ENCODE results near the gene SFMBT1.
"Not testable (repeated sequence)": the region's sequence is repeated elsewhere in the genome, so short reads cannot be mapped to it uniquely, and the experiment has no call there.

Gene SFMBT1

DNA sequence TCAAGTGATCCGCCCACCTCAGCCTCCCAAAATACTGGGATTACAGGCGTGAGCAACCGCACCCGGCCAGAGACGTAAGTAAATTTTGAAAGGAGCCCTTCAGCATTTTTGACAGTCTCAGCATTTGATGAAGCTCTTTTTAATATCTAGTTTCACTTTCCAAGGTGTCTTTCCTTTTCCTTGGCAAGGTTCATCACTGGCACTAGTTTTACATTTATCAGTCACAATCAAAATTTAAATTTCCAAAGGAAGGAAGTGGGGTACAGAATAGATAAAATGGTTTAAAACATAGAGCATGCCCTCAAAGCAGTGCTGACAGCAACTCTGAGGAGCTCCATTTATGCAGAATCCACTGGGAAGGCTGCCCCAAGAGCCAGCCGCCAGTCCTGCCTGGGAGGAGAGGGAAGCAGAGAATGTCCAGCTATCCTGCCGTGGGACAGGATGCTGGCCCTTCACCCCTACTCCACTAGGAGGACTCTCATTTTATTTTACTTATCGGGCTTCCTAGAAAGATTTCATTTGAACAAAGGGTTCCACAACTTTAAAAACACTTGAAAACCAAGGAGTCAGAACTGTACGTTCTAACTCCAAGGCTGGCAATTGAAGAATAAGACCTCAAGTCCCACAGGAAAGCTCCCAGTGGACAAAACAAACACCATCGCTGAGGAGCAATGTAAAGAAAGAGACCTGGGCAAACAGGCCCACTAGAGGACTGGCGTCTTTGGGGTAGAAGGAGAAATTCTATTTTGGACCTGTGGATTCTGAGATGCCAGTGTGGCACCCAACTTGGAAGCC lies 9.9 kb downstream of the SFMBT1 start:
- DNase-seq: no peak

DNA sequence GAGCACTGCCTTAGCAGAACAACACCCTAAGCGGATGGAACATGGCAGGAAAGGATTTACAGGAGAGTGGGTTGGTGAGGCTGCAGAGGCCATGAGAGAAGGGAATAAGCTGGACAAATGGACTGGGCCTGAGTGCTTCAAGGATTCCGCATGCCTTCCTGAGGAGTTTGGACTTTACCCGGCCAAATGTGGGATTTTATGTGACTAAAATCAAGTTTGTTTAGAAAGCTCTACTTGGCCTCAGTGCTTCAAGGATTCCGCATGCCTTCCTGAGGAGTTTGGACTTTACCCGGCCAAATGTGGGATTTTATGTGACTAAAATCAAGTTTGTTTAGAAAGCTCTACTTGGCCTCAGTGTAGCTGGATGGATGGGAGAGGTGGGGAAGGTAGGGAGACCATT lies 10.9 kb downstream of the SFMBT1 start:
- not testable (repeated sequence) for DNase-seq

DNA sequence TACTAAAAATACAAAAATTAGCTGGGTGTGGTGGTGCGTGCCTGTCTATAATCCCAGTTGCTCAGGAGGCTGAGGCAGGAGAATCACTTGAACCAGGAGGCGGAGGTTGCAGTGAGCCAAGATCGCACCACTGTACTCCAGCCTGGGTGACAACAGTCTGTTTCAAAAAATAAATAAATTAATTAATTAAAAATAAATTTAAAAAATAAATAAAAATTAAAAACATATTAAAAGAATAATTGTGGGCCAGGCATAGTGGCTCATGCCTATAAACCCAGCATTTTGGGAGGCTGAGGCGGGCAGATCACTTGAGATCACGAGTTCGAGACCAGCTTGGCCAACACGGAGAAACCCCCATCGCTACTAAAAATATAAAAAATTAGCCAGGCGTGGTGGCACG lies 11.5 kb downstream of the SFMBT1 start:
- DNase-seq: not testable (repeated sequence)

DNA sequence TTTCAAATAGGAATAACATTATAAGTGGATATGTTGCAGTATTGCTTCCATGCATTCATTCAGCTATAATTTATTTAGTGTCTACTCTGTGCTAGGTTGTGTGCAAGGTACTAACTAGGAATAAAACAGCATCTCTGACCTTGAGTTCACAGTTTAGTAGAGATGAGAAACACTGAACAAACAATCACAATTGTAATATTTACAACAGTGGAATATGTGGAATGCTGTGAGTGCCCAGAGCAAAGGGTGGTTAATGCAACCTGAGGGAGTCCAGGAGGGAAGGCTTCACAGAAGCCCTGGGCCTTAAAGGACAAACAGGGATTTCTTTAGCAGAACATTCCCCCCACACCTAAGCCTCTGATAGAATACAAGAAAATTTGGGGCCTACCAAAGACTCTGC lies 13.3 kb downstream of the SFMBT1 start:
- DNase-seq: no peak

DNA sequence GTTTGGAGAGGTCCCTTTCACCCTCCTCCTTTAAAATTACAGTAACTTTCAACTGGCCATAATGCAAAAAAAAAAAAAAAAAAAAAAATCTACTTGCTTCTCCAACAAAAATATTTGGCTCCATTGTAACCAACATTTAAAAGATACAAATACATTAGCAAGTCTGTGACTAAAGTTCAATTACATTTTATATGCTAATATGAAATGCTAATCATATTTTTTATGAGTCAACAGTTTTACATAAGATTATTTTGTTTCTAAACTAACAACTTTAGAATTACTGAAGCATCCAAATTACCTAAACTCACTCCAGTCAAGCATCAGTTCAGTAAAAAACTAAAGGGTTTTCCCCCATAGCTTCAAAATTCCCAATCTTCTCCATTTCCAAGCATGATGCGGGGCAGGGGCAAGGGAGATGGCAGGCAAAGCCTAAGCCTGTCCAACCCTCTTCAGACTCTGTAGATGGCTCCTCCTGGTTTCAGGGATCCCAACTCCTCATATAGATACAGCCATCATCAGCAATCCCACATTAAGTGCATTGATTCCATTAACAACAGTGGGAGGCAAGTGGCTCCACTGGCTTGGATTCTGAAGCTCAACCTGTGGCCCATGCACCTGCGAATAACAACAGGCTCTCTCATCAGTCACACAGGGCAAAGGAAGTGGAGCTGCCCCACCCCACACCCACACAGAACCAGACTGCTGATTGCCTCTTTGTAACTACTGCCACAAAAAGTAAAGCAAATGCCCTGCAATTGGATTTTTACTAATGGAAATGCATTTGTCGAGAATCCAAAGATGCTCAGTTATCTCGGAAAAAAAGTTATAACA lies 15.0 kb downstream of the SFMBT1 start:
- no peak for DNase-seq

- no peak for DNase-seq
These were observed 17.2 kb downstream of the SFMBT1 start for GRCh38 chr3:53028641-53029040.

DNA sequence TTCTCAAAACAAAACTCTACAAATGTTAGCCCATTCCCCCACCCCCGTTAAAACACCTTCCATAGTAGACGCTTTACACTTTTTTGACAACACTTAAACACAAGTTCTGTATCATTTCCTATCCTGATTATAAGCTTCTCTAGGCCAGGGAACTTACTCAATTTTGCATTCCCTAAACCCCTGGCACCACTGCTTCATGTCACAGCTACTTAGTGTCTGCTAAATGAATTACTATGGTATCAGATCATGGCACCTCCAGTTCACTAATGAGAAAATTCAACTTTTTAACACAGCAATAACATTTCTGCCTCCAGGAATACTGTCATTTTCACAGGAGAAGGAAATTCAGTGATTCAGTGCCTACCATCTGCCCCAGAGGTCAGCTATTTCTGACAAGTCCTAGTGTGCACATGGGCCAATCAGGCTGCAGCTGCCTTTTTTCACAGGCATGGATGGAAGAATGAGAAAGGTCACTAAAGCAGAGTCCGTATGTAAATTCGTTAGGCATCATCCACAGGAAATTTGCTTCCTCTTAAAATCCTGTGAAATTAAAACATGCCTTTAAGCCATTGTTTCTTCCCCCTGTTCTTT lies 18.5 kb downstream of the SFMBT1 start:
- DNase-seq: no peak

DNA sequence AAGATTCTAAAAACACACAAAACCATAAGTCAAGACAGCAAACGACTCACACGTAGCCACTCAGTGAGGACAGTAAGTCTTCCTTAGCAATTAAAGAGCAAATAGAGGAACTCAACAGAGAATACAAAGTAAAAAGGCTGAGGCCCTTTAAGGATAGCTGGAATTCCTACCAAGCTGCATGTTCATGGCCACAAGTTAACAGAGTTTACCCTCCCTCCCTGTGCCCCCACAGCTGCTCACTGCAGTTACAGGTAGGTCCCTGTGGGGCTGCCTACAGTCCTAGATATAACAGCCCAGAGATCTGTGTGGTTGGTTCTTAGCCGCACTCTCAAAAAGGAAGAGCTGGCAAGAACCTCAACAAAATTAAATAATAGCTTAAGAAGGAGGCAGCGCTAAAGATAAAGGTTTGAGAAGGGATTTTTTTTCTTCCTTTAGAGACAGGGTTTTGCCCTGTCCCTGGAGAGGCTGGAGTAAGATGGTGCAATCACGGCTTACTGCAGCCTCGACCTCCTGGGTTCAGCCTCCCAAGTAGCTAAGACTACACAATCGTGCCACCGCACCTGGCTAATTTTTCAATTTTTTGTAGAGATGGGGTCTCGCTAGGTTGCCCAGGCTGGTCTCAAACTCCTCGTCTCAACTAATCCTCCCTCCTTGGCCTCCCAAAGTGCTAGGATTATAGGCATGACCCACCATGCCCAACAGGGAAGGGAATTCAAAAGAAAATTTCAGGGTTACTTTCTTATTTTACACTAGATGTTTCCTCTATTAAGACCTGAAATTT lies 19.3 kb downstream of the SFMBT1 start:
- DNase-seq: no peak

DNA sequence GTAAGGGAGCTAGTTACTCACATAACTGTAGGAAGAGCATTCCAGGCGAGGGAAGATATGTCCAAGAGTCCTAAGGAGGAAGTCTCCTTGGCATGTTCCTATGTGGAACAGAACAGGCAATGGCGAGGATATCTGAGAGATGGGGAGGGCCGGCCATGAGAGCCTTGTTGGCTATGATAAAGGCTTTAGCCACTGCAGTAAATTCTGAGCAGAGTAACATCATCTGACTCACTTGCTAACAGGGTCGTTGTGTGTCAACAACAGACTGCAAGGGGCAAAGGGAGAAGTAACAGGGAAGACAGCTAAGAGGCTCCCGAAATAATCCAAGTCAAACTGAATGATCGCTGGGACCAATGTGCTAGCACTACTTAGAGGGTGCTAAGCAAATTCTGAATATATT lies 21.6 kb downstream of the SFMBT1 start:
- DNase-seq: no peak

DNA sequence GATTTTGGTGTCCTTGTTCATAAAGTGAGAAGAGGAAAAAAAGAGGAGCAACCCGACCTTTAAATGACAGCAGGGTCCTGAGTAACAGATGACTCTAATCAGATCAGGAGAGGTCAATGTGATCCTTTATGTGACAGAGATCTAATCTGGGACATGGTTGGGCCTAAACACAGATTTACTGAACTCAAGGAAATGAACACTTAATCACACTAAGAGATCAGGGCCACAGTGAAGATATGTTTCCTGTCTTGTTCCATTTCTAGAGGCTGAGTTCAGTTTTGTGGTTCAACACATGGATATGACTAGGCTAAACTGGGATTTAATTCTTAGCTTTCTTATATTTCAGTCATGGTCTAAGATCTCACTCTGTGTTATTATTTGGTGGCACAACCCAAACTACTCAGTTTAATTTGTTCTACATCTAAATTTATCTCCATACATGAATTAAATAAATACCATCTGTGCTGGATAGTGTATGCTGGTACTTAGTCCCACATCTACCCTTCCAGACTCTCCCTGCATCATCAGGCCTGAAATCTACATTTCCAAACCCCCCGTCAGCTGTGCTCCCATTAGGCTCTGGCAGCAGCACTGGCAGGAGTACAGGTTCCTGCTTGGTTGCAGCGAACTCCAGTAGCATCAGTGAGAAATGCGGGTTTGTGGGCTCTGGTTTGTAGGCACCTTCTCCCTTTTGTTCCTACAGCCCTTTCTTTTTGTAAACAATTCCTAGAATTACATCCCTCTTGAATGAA lies 22.6 kb downstream of the SFMBT1 start:
- DNase-seq: no peak

DNA sequence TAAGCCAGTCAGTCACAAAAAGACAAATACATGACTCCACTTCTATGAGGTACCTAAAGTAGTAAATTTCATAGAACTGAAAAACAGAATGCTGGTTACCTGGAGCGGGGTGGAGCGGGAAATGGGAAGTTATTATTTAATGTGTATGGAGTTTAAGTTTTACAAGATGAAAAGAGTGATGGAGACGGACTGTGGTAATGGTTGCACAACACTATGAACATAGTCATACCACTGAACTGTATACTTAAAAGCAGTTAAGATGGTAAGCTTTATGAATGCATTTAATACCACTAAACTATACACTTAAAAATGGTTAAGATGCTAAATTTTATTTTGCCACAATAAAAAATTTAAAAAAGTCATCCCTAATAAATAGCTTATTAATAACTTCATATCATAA lies 23.2 kb downstream of the SFMBT1 start:
- DNase-seq: no peak

DNA sequence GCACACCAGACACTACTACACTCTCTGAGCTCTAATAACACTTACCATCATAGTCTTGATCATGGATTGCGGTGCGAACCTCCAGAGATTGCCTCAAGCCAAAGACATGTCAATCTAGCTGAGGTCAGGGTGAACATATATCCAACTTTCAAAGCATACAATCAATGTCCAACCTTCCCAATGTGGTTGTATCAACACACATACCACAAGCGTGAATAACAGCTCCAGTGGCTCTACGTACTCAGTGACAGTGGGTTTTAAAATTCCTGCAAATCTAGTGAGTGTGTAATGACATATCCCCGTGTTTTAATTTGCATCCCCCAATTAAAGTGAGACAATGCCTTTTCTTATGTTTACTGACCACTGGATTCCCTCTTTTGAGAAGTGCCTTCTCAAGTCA lies 29.6 kb downstream of the SFMBT1 start:
- DNase-seq: no peak

- no peak for DNase-seq
These were observed 34.5 kb downstream of the SFMBT1 start for GRCh38 chr3:53011324-53011723.

DNA sequence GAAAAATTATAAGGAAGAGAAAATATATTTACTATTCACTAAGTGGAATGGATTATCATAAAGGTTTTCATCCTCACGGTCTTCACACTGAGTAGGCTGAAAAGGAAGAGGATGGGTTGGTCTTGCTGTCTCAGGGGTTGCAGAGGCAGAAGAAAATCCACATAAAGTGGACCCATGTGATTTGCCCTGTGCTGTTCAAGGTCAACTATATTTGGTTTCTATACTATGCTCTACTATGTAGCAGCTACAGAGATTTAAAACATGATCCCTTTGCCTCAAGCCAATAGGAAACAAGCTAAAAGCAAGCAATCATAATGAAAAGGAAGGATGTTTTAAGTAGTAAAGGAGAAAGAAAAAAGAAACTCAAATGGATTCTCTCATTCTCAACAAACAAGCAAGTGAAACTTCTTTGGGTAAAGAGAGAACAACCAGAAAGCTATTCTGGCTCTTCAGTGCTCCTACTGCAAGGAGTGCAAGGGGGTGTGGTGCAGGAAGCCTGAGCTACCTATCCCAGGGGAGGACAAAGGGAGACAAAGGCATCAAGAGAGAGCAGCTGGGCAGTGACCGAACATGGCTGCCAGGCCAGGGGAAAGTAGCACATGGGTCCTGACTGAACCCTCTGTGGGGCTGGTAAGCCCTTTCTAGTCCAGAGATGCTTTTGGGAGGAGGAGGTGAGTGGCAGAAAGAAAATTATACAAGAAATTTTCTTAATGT lies 35.9 kb downstream of the SFMBT1 start:
- no peak for DNase-seq

- DNase-seq: no peak
These were observed 36.9 kb downstream of the SFMBT1 start for GRCh38 chr3:53008932-53009331.

DNA sequence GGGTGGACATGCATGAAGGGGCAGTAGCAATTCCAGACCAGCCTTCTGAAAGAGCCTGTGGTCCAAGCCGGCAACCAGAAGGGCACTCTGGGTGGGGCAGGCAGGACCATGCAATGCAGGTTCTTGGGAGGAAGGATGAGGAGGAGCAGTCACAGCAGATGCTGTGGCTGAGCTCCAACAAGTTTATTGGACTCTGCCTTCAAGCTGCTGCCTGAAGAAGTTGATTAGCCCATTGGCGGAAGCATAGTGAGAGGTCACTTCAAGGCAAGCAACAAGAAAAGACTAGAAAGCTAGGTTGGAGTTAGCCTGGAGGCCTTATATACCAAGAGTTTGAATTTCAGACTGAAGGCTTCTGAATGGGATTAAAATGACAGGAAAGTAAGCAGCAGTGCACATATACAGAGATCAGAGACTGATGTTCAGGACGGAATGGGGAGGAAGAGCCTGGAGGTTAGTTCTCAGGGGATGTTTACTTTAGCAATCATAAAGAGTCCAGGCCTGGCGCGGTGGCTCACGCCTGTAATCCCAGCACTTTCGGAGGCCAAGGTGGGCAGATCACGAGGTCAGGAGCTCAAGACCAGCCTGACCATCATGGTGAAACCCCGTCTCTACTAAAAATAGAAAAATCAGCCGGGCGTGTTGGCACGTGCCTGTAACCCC lies 39.9 kb downstream of the SFMBT1 start:
- DNase-seq: no peak

DNA sequence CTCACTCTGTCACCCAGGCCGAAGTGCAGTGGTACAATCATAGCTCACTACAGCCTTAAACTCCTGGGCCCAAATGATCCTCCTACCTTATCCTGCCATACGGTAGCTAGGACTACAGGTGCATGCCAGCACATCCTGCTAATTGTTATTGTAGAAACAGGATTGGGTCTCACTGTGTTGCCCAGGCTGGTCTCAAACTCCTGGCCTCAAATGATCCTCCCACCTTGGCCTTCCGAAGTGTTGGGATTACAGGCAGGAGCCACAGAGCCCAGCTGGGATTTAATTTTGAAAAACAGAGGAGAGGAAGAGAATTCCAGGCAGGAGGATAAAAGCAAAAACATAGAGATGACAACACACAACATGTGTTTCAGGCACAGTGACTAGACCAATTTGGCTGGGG lies 40.5 kb downstream of the SFMBT1 start:
- no peak for DNase-seq

DNA sequence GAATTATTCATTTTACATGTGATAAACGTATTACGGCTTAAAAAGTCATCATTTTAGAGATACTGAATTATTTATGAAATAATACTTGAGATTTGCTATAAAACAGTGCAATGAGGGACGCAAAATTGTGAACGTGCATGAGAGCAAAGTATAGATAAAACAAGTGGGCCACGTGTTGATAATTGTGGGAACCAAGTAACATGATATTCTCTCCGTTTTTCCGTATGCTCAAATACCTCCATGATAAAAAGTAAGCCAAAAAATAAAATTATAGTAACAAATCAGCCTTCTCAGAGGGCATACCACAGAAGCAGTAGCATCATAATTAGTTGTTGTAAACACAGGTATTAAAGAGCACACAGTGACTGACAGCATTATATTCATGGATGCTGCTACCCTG lies 42.6 kb downstream of the SFMBT1 start:
- no peak for DNase-seq

GRCh38 chr3:52998771-52999513 lies 46.9 kb downstream of the SFMBT1 start:
- DNase-seq: no peak

- no peak for DNase-seq
These were observed 55.2 kb downstream of the SFMBT1 start for GRCh38 chr3:52990637-52991036.

All from NCI-H2227 treated with DMSO at 0.1 percent for 48 hours (cell line).